Testis (tissue), 3 donors: ENCODE measurements around the gene SRPRA. TPM values are rescaled to one million over a fixed set of nuclear protein-coding genes. Genes with fewer than 3 reads are reported as not detected.
"Not testable (repeated sequence)": the region's sequence is repeated elsewhere in the genome, so short reads cannot be mapped to it uniquely, and the experiment has no call there.

ENCODE experiments used
- DNase-seq: peaks from one replicate; pipeline ENCODE4 v3.0.0-alpha.2; 2019
- H3K27ac ChIP-seq, 2 donors: fragments of 200-600 bp; sonication (generic); one replicate each; pipeline ENCODE4 v1.5.1; 2019
- H3K27me3 ChIP-seq: fragments of 200-600 bp; sonication (generic); one replicate; pipeline ENCODE4 v1.5.1; 2019
- H3K36me3 ChIP-seq: fragments of 200-600 bp; sonication (generic); one replicate; pipeline ENCODE4 v1.5.1; 2017; ENCODE audit warnings: low read depth; ENCODE audit errors: missing control alignments
- H3K4me1 ChIP-seq: fragments of 200-600 bp; sonication (generic); one replicate; pipeline ENCODE4 v1.5.1; 2019
- H3K4me3 ChIP-seq, 2 donors: fragments of 200-600 bp; sonication (generic); one replicate each; pipeline ENCODE4 v1.5.1; 2017 to 2019
- H3K9me3 ChIP-seq: fragments of 200-600 bp; sonication (generic); one replicate; pipeline ENCODE4 v1.5.1; 2017
- CTCF ChIP-seq, 3 experiments: fragments of 450-650 bp in 2 of 3; fragments of 200-600 bp in 1 of 3; sonication (generic) in 1 of 3; IDR thresholded peaks; one replicate each; pipeline ENCODE4 v1.5.1; 2016 to 2019; ENCODE audit warnings: antibody characterized with exemption in 3 of 3, mild to moderate bottlenecking in 2 of 3, moderate library complexity in 1 of 3
- POLR2A ChIP-seq: fragments of 450-650 bp; IDR thresholded peaks from one replicate; pipeline ENCODE4 v1.6.1; 2017; ENCODE audit warnings: antibody characterized with exemption, mild to moderate bottlenecking, moderate library complexity
- WGBS, 2 donors: methylation state at CpG; one replicate each; pipeline ENCODE4 v1.1.5; 2018; 5-methylcytosine and 5-hydroxymethylcytosine counted together
- intact Hi-C: fragments of 100-400 bp; cut with DNase I; formaldehyde crosslinking; loops from one replicate; pipeline ENCODE4 v1.15.1; 2023; ENCODE audit warnings: low total_unique reads
- polyA plus RNA-seq: library from polyadenylated mRNA; stranded (reverse); fragments of 350-450 nt; fragmentation: Illumina TruSeq; extraction: RNeasy Lipid Tissue Mini Kit (QIAGEN cat#74804); gene quantifications from one replicate; pipeline ENCODE4 v1.2.3, GENCODE V29; 2014; ENCODE audit warnings: low read depth, low replicate concordance; ENCODE audit not compliant: insufficient read depth
- total RNA-seq, 2 donors: library from RNA; depleted of rRNA; stranded (reverse); fragments of >200 nt; gene quantifications; one replicate each; pipeline ENCODE4 v1.2.3, GENCODE V29; 2016

SRPRA gene
- total and polyA plus RNA-seq, 3 donors from 2014 or later = 88.4 to 122 (median 105) TPM

- no peak for TF ChIP-seq CTCF (IDR thresholded peaks at IDR 0.05)
- no peak for TF ChIP-seq POLR2A
- intact Hi-C loops = loop anchor here (10.0 kb wide), 1 partner anchor 122 kb away; no protein-coding TSS in a partner anchor
- Histone ChIP-seq H3K9me3 (no peaks in the 10 kb centered on the region), H3K4me1 (peaks cover 17% of the 10 kb centered on the region), H3K27me3 (no peaks in the 10 kb centered on the region), H3K36me3 (no peaks in the 10 kb centered on the region), H3K27ac (no peak overlapping the region), H3K4me3 (no peak overlapping the region)
- no peak for DNase-seq
- 69 to 77% methylated on average over 8 of the region's 8 CpGs for WGBS, 2 donors
These were observed 44.3 kb upstream of the SRPRA start for GRCh38 chr11:126312961-126313360.

- 86% methylated on average over 14 of the region's 14 CpGs for WGBS, 2 donors
- H3K27me3 ChIP-seq = no peaks in the 10 kb centered on the region
- peaks cover 10% of the 10 kb centered on the region for H3K4me1 ChIP-seq
- H3K27ac ChIP-seq = no peak overlapping the region
- H3K4me3 ChIP-seq = no peak overlapping the region
- intact Hi-C loops = loop anchor here (10.0 kb wide), 1 partner anchor 123 kb away; no protein-coding TSS in a partner anchor
- TF ChIP-seq CTCF (IDR thresholded peaks at IDR 0.05) (no peak), POLR2A (no peak)
- no peaks in the 10 kb centered on the region for H3K9me3 ChIP-seq
- DNase-seq = no peak
- no peaks in the 10 kb centered on the region for H3K36me3 ChIP-seq
These were observed 43.0 kb upstream of the SRPRA start for GRCh38 chr11:126311401-126312291.

- Histone ChIP-seq H3K27ac (peak overlapping the region in 1 of 2 donors; percentile 11), H3K9me3 (no peaks in the 10 kb centered on the region), H3K4me3 (no peak overlapping the region), H3K4me1 (peaks cover 10% of the 10 kb centered on the region), H3K36me3 (no peaks in the 10 kb centered on the region), H3K27me3 (no peaks in the 10 kb centered on the region)
- intact Hi-C loops = loop anchor here (10.0 kb wide), 1 partner anchor 124 kb away; no protein-coding TSS in a partner anchor
- no peak for DNase-seq
- WGBS, 2 donors = 55 to 72% methylated on average over 6 of the region's 6 CpGs
- TF ChIP-seq POLR2A = no peak
- TF ChIP-seq CTCF (IDR thresholded peaks at IDR 0.05) = no peak
These were observed 42.3 kb upstream of the SRPRA start for GRCh38 chr11:126310992-126311310.

GRCh38 chr11:126310200-126310991, 41.7 kb upstream of the SRPRA start:
- intact Hi-C loops = loop anchor here (10.0 kb wide), 1 partner anchor 124 kb away; no protein-coding TSS in a partner anchor
- 53 to 60% methylated on average over 12 of the region's 12 CpGs for WGBS, 2 donors

GRCh38 chr11:126308771-126309170, 40.1 kb upstream of the SRPRA start:
- H3K36me3 ChIP-seq, H3K4me3 ChIP-seq, H3K27me3 ChIP-seq, DNase-seq, H3K27ac ChIP-seq, intact Hi-C loops, H3K9me3 ChIP-seq: not testable (repeated sequence)
- WGBS, 2 donors = 85 to 87% methylated on average over 4 of the region's 4 CpGs
- peaks cover 14% of the 10 kb centered on the region for H3K4me1 ChIP-seq

More at GRCh38 chr11:126310200-126310991, 41.7 kb upstream of the SRPRA start:
- Histone ChIP-seq H3K4me3 (no peak overlapping the region), H3K36me3 (no peaks in the 10 kb centered on the region), H3K27ac (peak overlapping the region in 1 of 2 donors; percentile 11), H3K4me1 (peaks cover 10% of the 10 kb centered on the region), H3K9me3 (no peaks in the 10 kb centered on the region), H3K27me3 (no peaks in the 10 kb centered on the region)
- TF ChIP-seq POLR2A (no peak), CTCF (IDR thresholded peaks at IDR 0.05) (peak; percentile 85 to 88 (median 86))
- DNase-seq = peak; percentile 90
